H1 (cell line): ENCODE results near the gene MAPK8.

Experiments used
- CEBPB ChIP-seq: IDR thresholded peaks from 2 replicates; pipeline ENCODE4 v1.6.1; 2012; ENCODE audit warnings: low read depth, low read length
- KDM4A ChIP-seq: IDR thresholded peaks from one replicate; pipeline ENCODE4 v1.7.1; 2012; ENCODE audit warnings: low read depth, mild to moderate bottlenecking, moderate library complexity, low read length, inconsistent platforms; ENCODE audit not compliant: severe bottlenecking
- KDM5A ChIP-seq: fragments of 200-600 bp; IDR thresholded peaks from 2 replicates; pipeline ENCODE4 v1.7.1; 2012; ENCODE audit warnings: mild to moderate bottlenecking, low read length, inconsistent platforms, mixed read lengths
- MAX ChIP-seq: IDR thresholded peaks from 2 replicates; pipeline ENCODE4 v1.6.1; 2012; ENCODE audit warnings: inconsistent platforms
- POLR2A ChIP-seq, 2 experiments: IDR thresholded peaks; 1 replicate in 1 of 2; 2 replicates in 1 of 2; pipeline ENCODE4 v1.6.1; 2011; ENCODE audit warnings: low read depth in 2 of 2, low read length in 2 of 2, mild to moderate bottlenecking in 2 of 2; ENCODE audit errors: control extremely low read depth in 1 of 2
- POLR2AphosphoS5 ChIP-seq: IDR thresholded peaks from 2 replicates; pipeline ENCODE4 v1.6.1; 2011; ENCODE audit warnings: low read depth, low read length
- RAD21 ChIP-seq, 2 experiments: IDR thresholded peaks in 1 of 2; conservative IDR thresholded peaks in 1 of 2; 2 replicates each; pipeline ENCODE4 v1.6.1; 2011; ENCODE audit warnings: low read depth in 2 of 2, low read length in 2 of 2, improper control_type of control experiment in 1 of 2, inconsistent platforms in 1 of 2, mild to moderate bottlenecking in 1 of 2, moderate library complexity in 1 of 2
- SIN3A ChIP-seq, 2 experiments: IDR thresholded peaks in 1 of 2; conservative IDR thresholded peaks in 1 of 2; 2 replicates each; pipeline ENCODE4 v1.6.1; 2011 to 2012; ENCODE audit warnings: low read length in 2 of 2, improper control_type of control experiment in 1 of 2, low read depth in 1 of 2, mild to moderate bottlenecking in 1 of 2
- TAF1 ChIP-seq: IDR thresholded peaks from 2 replicates; pipeline ENCODE4 v1.6.1; 2011; ENCODE audit warnings: mild to moderate bottlenecking, low read depth, low read length
- YY1 ChIP-seq: IDR thresholded peaks from 2 replicates; pipeline ENCODE4 v1.6.1; 2011; ENCODE audit warnings: low read depth, mild to moderate bottlenecking, low read length
- TF ChIP-seq, protein P1 (sequence below), 3 experiments: IDR thresholded peaks; 1 replicate in 2 of 3; 2 replicates in 1 of 3; pipeline versions ENCODE4 v1.5.1 to v1.6.1; 2011; ENCODE audit warnings: low read length in 3 of 3, mild to moderate bottlenecking in 3 of 3, inconsistent platforms in 2 of 3, low read depth in 1 of 3, moderate library complexity in 1 of 3; ENCODE audit not compliant: insufficient read depth in 1 of 3; ENCODE audit errors: control extremely low read depth in 1 of 3

GRCh38 chr10:48257407-48257961 lies 49.0 kb upstream of the MAPK8 start:
- TF ChIP-seq, protein P1, sequence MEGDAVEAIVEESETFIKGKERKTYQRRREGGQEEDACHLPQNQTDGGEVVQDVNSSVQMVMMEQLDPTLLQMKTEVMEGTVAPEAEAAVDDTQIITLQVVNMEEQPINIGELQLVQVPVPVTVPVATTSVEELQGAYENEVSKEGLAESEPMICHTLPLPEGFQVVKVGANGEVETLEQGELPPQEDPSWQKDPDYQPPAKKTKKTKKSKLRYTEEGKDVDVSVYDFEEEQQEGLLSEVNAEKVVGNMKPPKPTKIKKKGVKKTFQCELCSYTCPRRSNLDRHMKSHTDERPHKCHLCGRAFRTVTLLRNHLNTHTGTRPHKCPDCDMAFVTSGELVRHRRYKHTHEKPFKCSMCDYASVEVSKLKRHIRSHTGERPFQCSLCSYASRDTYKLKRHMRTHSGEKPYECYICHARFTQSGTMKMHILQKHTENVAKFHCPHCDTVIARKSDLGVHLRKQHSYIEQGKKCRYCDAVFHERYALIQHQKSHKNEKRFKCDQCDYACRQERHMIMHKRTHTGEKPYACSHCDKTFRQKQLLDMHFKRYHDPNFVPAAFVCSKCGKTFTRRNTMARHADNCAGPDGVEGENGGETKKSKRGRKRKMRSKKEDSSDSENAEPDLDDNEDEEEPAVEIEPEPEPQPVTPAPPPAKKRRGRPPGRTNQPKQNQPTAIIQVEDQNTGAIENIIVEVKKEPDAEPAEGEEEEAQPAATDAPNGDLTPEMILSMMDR (IDR thresholded peaks at IDR 0.05; ENCODE audit: control extremely low read depth in 1 of 3, insufficient read depth in 1 of 3, low read depth in 1 of 3, low read length in 3 of 3): no peak
- TF ChIP-seq SIN3A (conservative IDR thresholded peaks at IDR 0.05 in 1 of 2, IDR thresholded peaks at IDR 0.05 in 1 of 2; ENCODE audit: low read depth in 1 of 2, low read length in 2 of 2): no peak
- TF ChIP-seq MAX: no peak
- no peak for TF ChIP-seq POLR2AphosphoS5
- no peak for TF ChIP-seq TAF1
- TF ChIP-seq KDM4A: no peak
- no peak for TF ChIP-seq RAD21 (IDR thresholded peaks at IDR 0.05 in 1 of 2, conservative IDR thresholded peaks at IDR 0.05 in 1 of 2; ENCODE audit: low read depth in 2 of 2, low read length in 2 of 2)
- TF ChIP-seq YY1: no peak
- no peak for TF ChIP-seq POLR2A (IDR thresholded peaks at IDR 0.05; ENCODE audit: control extremely low read depth in 1 of 2, low read depth in 2 of 2, low read length in 2 of 2)
- TF ChIP-seq KDM5A: no peak
- TF ChIP-seq CEBPB: no peak
